Hepatocyte (in vitro differentiated cells): Measurements from ENCODE around the gene CPEB3.

ENCODE experiments used
- EZH2 ChIP-seq: fragments of 200-600 bp; sonication (generic); IDR thresholded peaks from 2 replicates; pipeline ENCODE4 v1.6.1; 2016; ENCODE audit warnings: antibody characterized with exemption, mild to moderate bottlenecking, borderline replicate concordance
- EZH2phosphoT487 ChIP-seq: fragments of 200-600 bp; sonication (generic); IDR thresholded peaks from one replicate; pipeline ENCODE4 v1.6.1; 2018; ENCODE audit warnings: antibody characterized with exemption, mild to moderate bottlenecking, low read depth, moderate library complexity; ENCODE audit not compliant: unreplicated experiment, severe bottlenecking

DNA sequence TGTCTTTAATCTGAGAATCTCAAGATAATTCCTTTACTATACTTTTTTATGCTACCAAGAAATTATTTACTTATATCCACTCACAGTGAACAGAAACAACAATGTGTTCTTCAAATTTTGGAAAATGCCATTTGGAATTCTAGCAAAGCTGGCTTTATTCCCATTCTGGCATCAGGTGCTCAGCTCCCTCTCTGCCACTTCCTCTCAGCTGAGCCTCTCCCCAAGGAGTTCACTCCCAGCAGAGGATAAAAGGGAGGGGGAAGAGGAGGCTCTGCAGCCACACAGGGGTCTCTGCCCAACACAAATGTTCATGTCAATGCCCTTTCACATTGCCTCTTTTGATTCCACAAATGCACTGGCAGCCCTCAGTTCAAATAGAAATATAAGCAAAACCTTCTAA is 116.9 kb downstream of the CPEB3 start:
- no peak for TF ChIP-seq EZH2phosphoT487
- TF ChIP-seq EZH2, result no peak
